Stimulated activated CD4-positive, alpha-beta T cell treated with anti-CD3 and anti-CD28 coated beads, Interleukin-2, amount 100 ng/mL, for 4 hours (primary cell): ENCODE data around the gene INSL4.

Source experiments
- DNase-seq: peaks from one replicate; pipeline ENCODE4 v3.0.0-alpha.2; 2020; ENCODE audit warnings: low read depth

Gene INSL4

GRCh38 chr9:5231212-5231611 is at the start of gene INSL4:
TSS of gene INSL4 (plus strand) at chr9:5231419. CDS start at chr9:5231524, 105 bp downstream.
- DNase-seq, result no peak

GRCh38 chr9:5184776-5185175 is 46.4 kb upstream of the INSL4 start:
- DNase-seq, result no peak

- DNase-seq, result no peak
Measured at GRCh38 chr9:5185220-5185840, 45.9 kb upstream of the INSL4 start, which contains the start of gene INSL6. TSS of gene INSL6 (minus strand) at chr9:5185639. CDS start at chr9:5185602, 37 bp downstream.

- peak; percentile 31 for DNase-seq
Measured at GRCh38 chr9:5186416-5187169, 44.6 kb upstream of the INSL4 start.

- no peak for DNase-seq
Measured at GRCh38 chr9:5188060-5188984, 42.9 kb upstream of the INSL4 start.

GRCh38 chr9:5191985-5192384 is 39.2 kb upstream of the INSL4 start:
- no peak for DNase-seq

- DNase-seq, result no peak
Measured at GRCh38 chr9:5193345-5193744, 37.9 kb upstream of the INSL4 start.

- no peak for DNase-seq
Measured at GRCh38 chr9:5195463-5195862, 35.8 kb upstream of the INSL4 start.

GRCh38 chr9:5205071-5205470 is 26.1 kb upstream of the INSL4 start:
- no peak for DNase-seq

GRCh38 chr9:5230554-5230953 is 665 bp upstream of the INSL4 start:
- DNase-seq, result no peak

GRCh38 chr9:5263351-5264218 is 32.4 kb downstream of the INSL4 start:
- DNase-seq, result no peak

- DNase-seq, result no peak
Measured at GRCh38 chr9:5264219-5264595, 33.0 kb downstream of the INSL4 start.

- DNase-seq, result no peak
Measured at GRCh38 chr9:5265939-5266338, 34.7 kb downstream of the INSL4 start.

GRCh38 chr9:5269249-5269715 is 38.1 kb downstream of the INSL4 start:
- no peak for DNase-seq

GRCh38 chr9:5274770-5275169 is 43.6 kb downstream of the INSL4 start:
- DNase-seq, result no peak

GRCh38 chr9:5278486-5278885 is 47.3 kb downstream of the INSL4 start:
- no peak for DNase-seq
